HEK293T (cell line): ENCODE results near the gene TBC1D5.
"Not testable (repeated sequence)": the region's sequence is repeated elsewhere in the genome, so short reads cannot be mapped to it uniquely, and the experiment has no call there.

Source experiments
- CTCF ChIA-PET: fragments of 350-600 bp; formaldehyde crosslinking; extraction: SDS; loops from one replicate; lab custom pipeline; 2021; ENCODE audit warnings: antibody characterized with exemption, inconsistent platforms; lab: Yijun Ruan, JAX
- POLR2A ChIA-PET: fragments of 350-600 bp; formaldehyde crosslinking; extraction: SDS; loops from one replicate; lab custom pipeline; 2020; ENCODE audit warnings: antibody characterized with exemption, inconsistent platforms; lab: Yijun Ruan, JAX
- DNase-seq: peaks from one replicate; pipeline ENCODE4 v3.0.0; 2012; ENCODE audit warnings: mixed read lengths; ENCODE audit errors: extremely low spot score
- ARNT ChIP-seq: fragments of 450-650 bp; IDR thresholded peaks from 2 replicates; pipeline ENCODE4 v1.6.1; 2017; ENCODE audit warnings: mild to moderate bottlenecking
- BHLHE40 ChIP-seq: fragments of 450-650 bp; IDR thresholded peaks from 2 replicates; pipeline ENCODE4 v1.6.1; 2016; ENCODE audit warnings: mild to moderate bottlenecking, moderate library complexity, borderline replicate concordance
- CTBP1 ChIP-seq: fragments of 450-650 bp; IDR thresholded peaks from 2 replicates; pipeline ENCODE4 v1.6.1; 2016; ENCODE audit warnings: borderline replicate concordance
- ELF4 ChIP-seq: fragments of 450-650 bp; IDR thresholded peaks from 2 replicates; pipeline ENCODE4 v1.6.1; 2017; ENCODE audit warnings: antibody characterized with exemption
- FOXA1 ChIP-seq: fragments of 450-650 bp; IDR thresholded peaks from 2 replicates; pipeline ENCODE4 v1.6.1; 2016; ENCODE audit warnings: mild to moderate bottlenecking
- FOXK2 ChIP-seq: fragments of 450-650 bp; IDR thresholded peaks from 2 replicates; pipeline ENCODE4 v1.6.1; 2016; ENCODE audit warnings: mild to moderate bottlenecking
- FOXM1 ChIP-seq: fragments of 450-650 bp; IDR thresholded peaks from 2 replicates; pipeline ENCODE4 v1.6.1; 2017; ENCODE audit warnings: mild to moderate bottlenecking, borderline replicate concordance
- HDGF ChIP-seq: fragments of 450-650 bp; IDR thresholded peaks from 2 replicates; pipeline ENCODE4 v1.6.1; 2017; ENCODE audit warnings: antibody characterized with exemption, borderline replicate concordance
- L3MBTL2 ChIP-seq: fragments of 450-650 bp; conservative IDR thresholded peaks from 2 replicates; pipeline ENCODE4 v1.6.1; 2016; ENCODE audit warnings: mild to moderate bottlenecking
- LEF1 ChIP-seq: fragments of 450-650 bp; IDR thresholded peaks from 2 replicates; pipeline ENCODE4 v1.6.1; 2017; ENCODE audit warnings: mild to moderate bottlenecking, borderline replicate concordance
- NFRKB ChIP-seq: fragments of 450-650 bp; IDR thresholded peaks from 2 replicates; pipeline ENCODE4 v1.6.1; 2016; ENCODE audit warnings: mild to moderate bottlenecking, moderate library complexity
- PKNOX1 ChIP-seq: fragments of 450-650 bp; IDR thresholded peaks from 2 replicates; pipeline ENCODE4 v1.6.1; 2016
- SP1 ChIP-seq: fragments of 450-650 bp; IDR thresholded peaks from 2 replicates; pipeline ENCODE4 v1.6.1; 2017
- SUZ12 ChIP-seq: fragments of 450-650 bp; IDR thresholded peaks from 2 replicates; pipeline ENCODE4 v1.6.1; 2016; ENCODE audit warnings: mild to moderate bottlenecking
- TARDBP ChIP-seq: fragments of 450-650 bp; IDR thresholded peaks from 2 replicates; pipeline ENCODE4 v1.6.1; 2016
- ZNF384 ChIP-seq: fragments of 450-650 bp; IDR thresholded peaks from 2 replicates; pipeline ENCODE4 v1.6.1; 2016

Gene TBC1D5

DNA sequence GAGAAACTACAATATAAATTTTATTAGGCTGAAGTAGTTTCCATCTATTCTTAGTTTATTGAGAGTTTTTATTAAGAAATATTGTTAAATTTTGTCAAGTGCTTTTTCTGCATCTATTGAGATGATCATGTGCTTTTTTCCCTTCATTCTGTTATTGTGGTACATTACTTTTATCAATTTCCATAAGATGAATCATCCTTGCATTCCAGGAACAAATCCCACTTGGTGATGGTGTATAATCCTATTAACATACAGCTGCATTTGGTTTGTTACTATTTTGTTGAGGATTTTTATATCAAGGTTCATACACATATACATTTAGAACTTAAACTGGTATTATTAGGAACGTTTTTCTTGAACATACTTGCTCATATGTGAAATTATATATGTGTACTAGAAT lies 199.8 kb downstream of the TBC1D5 start:
- CTCF ChIA-PET, result no interaction called here
- TF ChIP-seq ELF4 (no peak), SP1 (no peak), PKNOX1 (no peak), FOXM1 (no peak)
- POLR2A ChIA-PET, result no interaction called here
- no peak for DNase-seq

GRCh38 chr3:17539436-17539835 lies 203.0 kb downstream of the TBC1D5 start:
- TF ChIP-seq FOXK2 (no peak), HDGF (no peak), L3MBTL2 (no peak), FOXM1 (no peak)
- no peak for DNase-seq
- ChIA-PET POLR2A (no interaction called here), CTCF (no interaction called here)

DNA sequence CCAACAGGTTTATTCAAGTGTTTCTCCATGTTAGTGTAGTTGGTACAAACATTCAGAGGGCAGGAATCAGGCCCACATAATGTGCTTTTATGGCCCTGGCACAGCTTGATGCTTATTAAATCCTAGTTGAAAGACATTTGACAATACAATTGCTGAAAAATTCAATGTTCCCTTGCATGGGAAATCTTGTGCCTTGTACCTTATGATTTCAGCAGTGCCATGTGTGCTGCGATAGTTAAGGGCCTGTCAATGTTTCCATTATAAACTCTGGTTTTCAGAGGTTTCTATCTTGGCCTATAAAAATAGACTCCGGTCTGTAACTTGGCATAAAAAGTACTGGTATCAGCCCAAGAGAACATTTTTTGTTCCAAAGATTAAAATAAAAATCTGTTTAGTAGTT lies 207.2 kb downstream of the TBC1D5 start:
- peak; percentile 10 for DNase-seq
- ChIA-PET CTCF (no interaction called here), POLR2A (no interaction called here)
- TF ChIP-seq PKNOX1 (peak; percentile 57), ELF4 (no peak), ZNF384 (no peak)

- CTCF ChIA-PET, DNase-seq, POLR2A ChIA-PET: not testable (repeated sequence)
Observed at GRCh38 chr3:17532446-17532845, 210.0 kb downstream of the TBC1D5 start.

DNA sequence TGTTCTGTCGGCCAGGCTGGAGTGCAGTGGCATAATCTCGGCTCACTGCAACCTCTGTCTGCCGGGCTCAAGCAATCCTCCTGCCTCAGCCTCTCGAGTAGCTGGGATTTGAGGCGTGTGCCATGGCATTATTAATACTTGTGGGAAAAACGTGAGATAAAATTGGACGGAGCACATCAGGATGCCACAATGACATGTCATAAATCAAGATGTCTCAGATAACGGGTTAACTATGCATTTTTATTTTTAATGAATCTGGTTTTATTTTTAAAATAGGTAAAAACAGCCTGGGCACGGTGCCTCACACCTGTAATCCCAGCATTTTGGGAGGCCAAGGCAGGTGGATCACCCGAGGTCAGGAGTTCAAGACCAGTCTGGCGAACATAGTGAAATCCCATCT lies 212.8 kb downstream of the TBC1D5 start:
- no peak for DNase-seq
- TF ChIP-seq FOXM1, result no peak
- TF ChIP-seq FOXK2, result no peak
- TF ChIP-seq PKNOX1, result peak; percentile 61; the same call in 1 of the 2 replicates
- CTCF ChIA-PET, result no interaction called here
- POLR2A ChIA-PET, result no interaction called here

- DNase-seq, result no peak
- TF ChIP-seq NFRKB (no peak), ELF4 (no peak), HDGF (no peak), ZNF384 (no peak)
- ChIA-PET POLR2A (interaction anchor here (0.6 kb wide), 1 partner anchor 79 kb away, joined by 3 read pairs; no protein-coding TSS in a partner anchor), CTCF (interaction anchor here (0.6 kb wide), 1 partner anchor 28 kb away, joined by 3 read pairs; no protein-coding TSS in a partner anchor)
Observed at GRCh38 chr3:17518189-17519059, 224.0 kb downstream of the TBC1D5 start.

GRCh38 chr3:17515445-17516234 lies 226.8 kb downstream of the TBC1D5 start:
- POLR2A ChIA-PET, result no interaction called here
- CTCF ChIA-PET, result interaction anchor here (0.5 kb wide), 1 partner anchor 114 kb away, joined by 3 read pairs; no protein-coding TSS in a partner anchor

More at GRCh38 chr3:17515445-17516234, 226.8 kb downstream of the TBC1D5 start:
- DNase-seq, result no peak
- TF ChIP-seq LEF1 (no peak), L3MBTL2 (no peak), FOXK2 (no peak), SUZ12 (no peak), BHLHE40 (no peak), ARNT (no peak), FOXA1 (no peak), NFRKB (no peak), ZNF384 (no peak), HDGF (no peak), PKNOX1 (no peak), TARDBP (no peak), SP1 (no peak), FOXM1 (no peak), CTBP1 (no peak)
